ENCODE results near the gene SLC22A16. TPM values are rescaled to one million over a fixed set of nuclear protein-coding genes. Genes with fewer than 3 reads are reported as not detected.

Gene SLC22A16
- total and polyA plus RNA-seq, 10 donors, result 0.07 to 2.8 (median 1.1) TPM; not detected in 2

DNA sequence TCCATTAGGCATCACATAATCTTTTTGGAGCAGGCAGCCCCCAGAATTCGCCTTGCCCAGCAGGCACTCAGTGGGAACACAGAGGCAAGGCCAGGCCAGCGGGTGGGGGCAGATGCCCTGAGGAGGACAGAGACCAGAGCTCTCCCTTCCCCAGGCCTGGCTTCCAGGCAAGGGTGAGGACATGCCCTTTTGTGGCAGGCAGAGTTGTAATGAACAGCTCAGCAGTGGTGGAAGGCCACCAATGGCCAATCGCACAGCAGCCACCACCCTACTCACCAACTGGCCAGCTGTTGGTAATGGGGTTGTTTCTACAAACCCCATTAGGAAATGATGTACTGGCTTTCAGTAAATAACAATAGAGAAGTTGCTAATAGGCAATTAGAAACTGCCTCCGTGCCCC, 45.7 kb downstream of the SLC22A16 start:
- Histone ChIP-seq H3K36me3 (peaks cover 0 to 4% (median 0%) of the 10 kb centered on the region in 6 donors), H3K27me3 (replicated peaks in 1 of 7) (peaks cover 0 to 15% (median 0%) of the 10 kb centered on the region in 7 donors), H3K9me3 (no peaks in the 10 kb centered on the region), H3K4me1 (peaks cover 0 to 7% (median 0%) of the 10 kb centered on the region in 6 donors), H3K4me3 (no peak overlapping the region), H3K27ac (no peak overlapping the region)
- intact Hi-C loops (cut with DNase I; ENCODE audit: low total_unique reads), result no loop called here
- DNase-seq, result no peak
- WGBS, 5 donors, result 79 to 93% (median 86%) methylated on average over 4 of the region's 4 CpGs
- TF ChIP-seq POLR2A (IDR thresholded peaks at IDR 0.05) (no peak), POLR2AphosphoS5 (IDR thresholded peaks at IDR 0.05) (no peak), CTCF (IDR thresholded peaks at IDR 0.05 in 8 of 11, conservative IDR thresholded peaks at IDR 0.05 in 3 of 11) (no peak)

DNA sequence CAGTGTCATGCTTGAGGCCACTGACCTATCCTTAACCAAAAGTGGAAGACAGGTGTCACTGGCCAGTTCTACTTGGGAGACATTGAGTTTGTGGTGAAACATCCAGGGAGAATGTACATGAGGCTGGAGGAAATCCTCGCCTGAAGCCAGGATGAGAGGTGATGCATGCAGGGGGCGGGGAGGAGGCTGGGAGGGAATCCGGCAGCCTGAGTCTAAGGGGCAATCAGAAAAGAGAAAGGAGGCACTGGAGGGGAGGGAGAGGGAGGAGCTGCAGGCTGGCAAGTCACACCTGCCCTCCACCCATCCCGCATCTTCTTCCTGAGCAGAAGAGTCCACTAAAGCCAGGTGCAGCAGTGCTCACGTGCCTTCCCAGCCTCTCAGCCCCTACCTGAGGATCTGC, 46.2 kb downstream of the SLC22A16 start:
- WGBS, 5 donors, result 66 to 88% (median 79%) methylated on average over 5 of the region's 5 CpGs
- H3K9me3 ChIP-seq, result no peaks in the 10 kb centered on the region
- TF ChIP-seq CTCF (IDR thresholded peaks at IDR 0.05 in 8 of 11, conservative IDR thresholded peaks at IDR 0.05 in 3 of 11), result no peak
- TF ChIP-seq POLR2AphosphoS5 (IDR thresholded peaks at IDR 0.05), result no peak
- TF ChIP-seq POLR2A (IDR thresholded peaks at IDR 0.05), result no peak
- H3K27me3 ChIP-seq (replicated peaks in 1 of 7), result peaks cover 0 to 15% (median 0%) of the 10 kb centered on the region in 7 donors
- DNase-seq, result no peak
- H3K36me3 ChIP-seq, result peaks cover 0 to 4% (median 0%) of the 10 kb centered on the region in 6 donors
- H3K4me3 ChIP-seq, result no peak overlapping the region
- no peak overlapping the region for H3K27ac ChIP-seq
- intact Hi-C loops (cut with DNase I; ENCODE audit: low total_unique reads), result no loop called here
- peaks cover 0 to 7% (median 0%) of the 10 kb centered on the region in 6 donors for H3K4me1 ChIP-seq

DNA sequence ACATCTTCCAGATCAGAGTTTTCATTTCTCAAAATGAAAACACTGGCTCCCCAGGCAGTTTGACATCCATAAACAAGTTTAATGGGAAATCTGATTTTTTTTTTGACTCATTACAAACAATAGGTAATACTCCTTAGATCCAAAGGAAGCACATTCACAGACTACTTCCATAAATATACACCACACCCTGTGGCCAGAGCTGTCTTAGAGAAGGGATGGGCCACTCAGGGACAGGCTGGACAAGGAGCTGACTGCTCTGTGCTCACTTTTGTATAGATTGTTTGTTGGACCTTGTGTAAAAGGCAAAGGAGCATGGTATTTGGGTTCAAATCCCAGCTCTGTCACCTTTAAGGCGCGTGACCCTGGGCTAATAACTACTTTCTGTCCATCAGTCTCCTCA, 48.3 kb downstream of the SLC22A16 start:
- intact Hi-C loops (cut with DNase I; ENCODE audit: low total_unique reads), result no loop called here
- peaks cover 0 to 15% (median 0%) of the 10 kb centered on the region in 7 donors for H3K27me3 ChIP-seq (replicated peaks in 1 of 7)
- peaks cover 0 to 4% (median 0%) of the 10 kb centered on the region in 6 donors for H3K36me3 ChIP-seq
- no peak overlapping the region for H3K4me3 ChIP-seq
- WGBS, 5 donors, result 96 to 100% (median 100%) methylated on average over 2 of the region's 2 CpGs
- no peak overlapping the region for H3K27ac ChIP-seq
- peaks cover 0 to 7% (median 0%) of the 10 kb centered on the region in 6 donors for H3K4me1 ChIP-seq
- DNase-seq, result no peak
- no peaks in the 10 kb centered on the region for H3K9me3 ChIP-seq
- TF ChIP-seq POLR2AphosphoS5 (IDR thresholded peaks at IDR 0.05) (no peak), CTCF (IDR thresholded peaks at IDR 0.05 in 8 of 11, conservative IDR thresholded peaks at IDR 0.05 in 3 of 11) (no peak)

GRCh38 chr6:110425816-110426215, 50.6 kb downstream of the SLC22A16 start:
- intact Hi-C loops (cut with DNase I; ENCODE audit: low total_unique reads), result no loop called here
- peaks cover 0 to 4% (median 0%) of the 10 kb centered on the region in 6 donors for H3K36me3 ChIP-seq
- TF ChIP-seq POLR2AphosphoS5 (IDR thresholded peaks at IDR 0.05) (no peak), POLR2A (IDR thresholded peaks at IDR 0.05) (no peak), CTCF (IDR thresholded peaks at IDR 0.05 in 8 of 11, conservative IDR thresholded peaks at IDR 0.05 in 3 of 11) (no peak)

More at GRCh38 chr6:110425816-110426215, 50.6 kb downstream of the SLC22A16 start:
- peaks cover 0 to 8% (median 0%) of the 10 kb centered on the region in 6 donors for H3K4me1 ChIP-seq
- no peak overlapping the region for H3K4me3 ChIP-seq
- peaks cover 0 to 12% (median 1%) of the 10 kb centered on the region in 8 donors for H3K9me3 ChIP-seq
- H3K27ac ChIP-seq, result no peak overlapping the region
- no peak for DNase-seq
- H3K27me3 ChIP-seq (replicated peaks in 1 of 7), result peaks cover 0 to 21% (median 0%) of the 10 kb centered on the region in 7 donors
- WGBS, 5 donors, result 49 to 84% (median 77%) methylated on average over 5 of the region's 5 CpGs
